HUES64 (cell line): ENCODE measurements around the gene LRRN2.

Source experiments
- H3K27ac ChIP-seq: 2 replicates; pipeline ENCODE4 v1.7.0; 2013; ENCODE audit warnings: low read depth, low read length, inconsistent platforms
- H3K27me3 ChIP-seq: 2 replicates; pipeline ENCODE4 v1.6.1; 2013; ENCODE audit warnings: mild to moderate bottlenecking, low read length; ENCODE audit not compliant: insufficient read depth
- H3K36me3 ChIP-seq: 2 replicates; pipeline ENCODE4 v1.6.1; 2013; ENCODE audit warnings: mild to moderate bottlenecking, low read length; ENCODE audit not compliant: insufficient read depth
- H3K4me1 ChIP-seq: 2 replicates; pipeline ENCODE4 v1.6.1; 2013; ENCODE audit warnings: mild to moderate bottlenecking, low read length, moderate library complexity; ENCODE audit not compliant: insufficient read depth
- H3K4me3 ChIP-seq: 2 replicates; pipeline ENCODE4 v1.5.1; 2013; ENCODE audit warnings: mild to moderate bottlenecking, low read length, moderate library complexity
- H3K9ac ChIP-seq: 2 replicates; pipeline ENCODE4 v1.6.1; 2013; ENCODE audit warnings: mild to moderate bottlenecking, low read depth, low read length
- H3K9me3 ChIP-seq: 2 replicates; pipeline ENCODE4 v1.6.1; 2013; ENCODE audit warnings: low read depth, low read length; ENCODE audit not compliant: insufficient read depth
- WGBS: fragments of 150-250, 120-280 bp; methylation state at CpG from one replicate; pipeline ENCODE4 v1.1.7; 2013; ENCODE audit warnings: missing lambda C conversion rate; 5-methylcytosine and 5-hydroxymethylcytosine counted together

LRRN2 gene

GRCh38 chr1:204673209-204673608 is 12.3 kb downstream of the LRRN2 start:
- H3K27ac ChIP-seq, result no peak overlapping the region
- no peaks in the 10 kb centered on the region for H3K9me3 ChIP-seq
- no peaks in the 10 kb centered on the region for H3K27me3 ChIP-seq
- no peak overlapping the region for H3K4me3 ChIP-seq
- no peaks in the 10 kb centered on the region for H3K36me3 ChIP-seq
- H3K9ac ChIP-seq, result no peak overlapping the region
- peaks cover 4% of the 10 kb centered on the region; the same call in 1 of the 2 replicates for H3K4me1 ChIP-seq
- WGBS, result 93% methylated on average over 2 of the region's 2 CpGs

GRCh38 chr1:204672482-204673121 is 12.9 kb downstream of the LRRN2 start:
- WGBS, result 95% methylated on average over 10 of the region's 10 CpGs
- H3K4me1 ChIP-seq, result peaks cover 4% of the 10 kb centered on the region; the same call in 1 of the 2 replicates

GRCh38 chr1:204672069-204672468 is 13.5 kb downstream of the LRRN2 start:
- Histone ChIP-seq H3K27ac (no peak overlapping the region), H3K4me1 (peaks cover 4% of the 10 kb centered on the region; the same call in 1 of the 2 replicates), H3K9me3 (no peaks in the 10 kb centered on the region), H3K9ac (no peak overlapping the region), H3K4me3 (no peak overlapping the region), H3K36me3 (no peaks in the 10 kb centered on the region), H3K27me3 (no peaks in the 10 kb centered on the region)
- WGBS, result 97% methylated on average over 6 of the region's 6 CpGs

More at GRCh38 chr1:204672482-204673121, 12.9 kb downstream of the LRRN2 start:
- no peak overlapping the region for H3K9ac ChIP-seq
- H3K36me3 ChIP-seq, result no peaks in the 10 kb centered on the region
- H3K4me3 ChIP-seq, result no peak overlapping the region
- H3K27ac ChIP-seq, result no peak overlapping the region
- H3K27me3 ChIP-seq, result no peaks in the 10 kb centered on the region
- no peaks in the 10 kb centered on the region for H3K9me3 ChIP-seq

GRCh38 chr1:204670152-204670927 is 15.2 kb downstream of the LRRN2 start:
- 85% methylated on average over 10 of the region's 10 CpGs for WGBS
- no peak overlapping the region for H3K4me3 ChIP-seq
- H3K4me1 ChIP-seq, result peaks cover 4% of the 10 kb centered on the region; the same call in 1 of the 2 replicates
- no peaks in the 10 kb centered on the region for H3K27me3 ChIP-seq
- no peak overlapping the region for H3K27ac ChIP-seq
- no peaks in the 10 kb centered on the region for H3K9me3 ChIP-seq
- no peak overlapping the region for H3K9ac ChIP-seq
- H3K36me3 ChIP-seq, result no peaks in the 10 kb centered on the region

- no peaks in the 10 kb centered on the region for H3K27me3 ChIP-seq
- no peak overlapping the region for H3K27ac ChIP-seq
- 46% methylated on average over 1 of the region's 1 CpG for WGBS
- peaks cover 6% of the 10 kb centered on the region; the same call in 1 of the 2 replicates for H3K4me1 ChIP-seq
- H3K36me3 ChIP-seq, result no peaks in the 10 kb centered on the region
- no peaks in the 10 kb centered on the region for H3K9me3 ChIP-seq
- no peak overlapping the region for H3K4me3 ChIP-seq
- H3K9ac ChIP-seq, result no peak overlapping the region
Observed at GRCh38 chr1:204669579-204669978, 16.0 kb downstream of the LRRN2 start.

GRCh38 chr1:204664384-204664651 is 21.2 kb downstream of the LRRN2 start:
- WGBS, result 95% methylated on average over 6 of the region's 6 CpGs
- no peak overlapping the region for H3K4me3 ChIP-seq

DNA sequence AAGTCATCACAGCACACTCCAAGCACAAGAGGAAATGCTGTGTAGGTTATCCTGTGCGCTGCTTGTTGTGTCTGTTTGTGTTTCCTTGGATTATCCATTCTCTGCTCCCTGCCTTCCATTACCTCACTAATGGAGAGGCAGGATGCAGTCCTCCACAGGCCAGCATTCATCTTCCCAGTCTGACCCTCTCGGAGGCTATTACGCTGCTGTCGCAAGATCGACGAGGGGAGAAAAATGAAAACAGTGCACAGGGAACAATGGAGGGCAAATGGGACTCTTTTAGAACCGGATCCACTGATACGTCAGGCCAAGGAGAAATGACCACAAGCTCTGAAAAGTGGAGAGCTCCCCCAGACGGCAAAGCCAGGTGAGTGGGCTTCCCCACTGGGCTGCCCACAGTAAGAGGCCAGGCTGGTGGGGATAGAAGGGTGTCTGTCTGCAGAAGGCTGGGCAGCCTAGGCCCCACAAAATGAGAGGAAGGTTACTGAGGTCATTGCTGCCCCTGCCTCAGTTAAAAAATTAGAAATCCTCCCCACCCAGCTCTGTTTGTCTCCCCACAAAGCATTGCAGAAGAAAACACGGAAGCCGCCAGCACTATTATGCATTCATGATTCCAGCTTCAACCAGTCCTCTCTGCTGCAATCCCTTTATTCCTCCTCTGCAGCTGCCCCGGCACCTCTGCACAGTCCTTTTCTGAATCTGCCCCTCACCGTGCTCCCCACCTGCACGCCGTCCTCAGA is 21.7 kb downstream of the LRRN2 start:
- H3K27me3 ChIP-seq, result no peaks in the 10 kb centered on the region
- WGBS, result 93% methylated on average over 14 of the region's 15 CpGs
- no peak overlapping the region for H3K4me3 ChIP-seq
- H3K27ac ChIP-seq, result no peak overlapping the region
- no peaks in the 10 kb centered on the region for H3K9me3 ChIP-seq
- no peaks in the 10 kb centered on the region for H3K36me3 ChIP-seq
- H3K9ac ChIP-seq, result no peak overlapping the region
- 0 out of 2 replicates have a peak, but pooled peaks cover 2% of the 10 kb centered on the region for H3K4me1 ChIP-seq

More at GRCh38 chr1:204664384-204664651, 21.2 kb downstream of the LRRN2 start:
- Histone ChIP-seq H3K9ac (no peak overlapping the region), H3K36me3 (no peaks in the 10 kb centered on the region), H3K9me3 (no peaks in the 10 kb centered on the region), H3K27me3 (no peaks in the 10 kb centered on the region), H3K27ac (no peak overlapping the region), H3K4me1 (0 out of 2 replicates have a peak, but pooled peaks cover 2% of the 10 kb centered on the region)

DNA sequence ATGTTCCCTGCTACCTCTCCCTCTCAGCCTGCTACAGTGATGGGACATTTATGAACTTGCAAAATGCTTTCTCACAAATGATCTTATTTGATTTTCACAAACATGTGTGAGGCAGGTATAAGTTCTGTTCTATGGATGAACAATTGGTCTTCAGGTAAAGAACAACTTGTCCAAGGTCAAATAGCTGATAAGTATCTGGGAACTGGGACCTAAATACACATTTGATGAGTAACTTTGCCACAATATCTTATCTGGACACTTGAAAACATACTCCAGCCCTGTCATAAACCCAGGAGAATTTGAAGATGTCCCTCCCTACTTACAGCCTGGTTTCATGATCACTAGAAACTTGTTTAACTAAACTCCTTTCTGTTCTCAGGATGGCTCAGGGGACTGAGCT is 23.0 kb downstream of the LRRN2 start:
- Histone ChIP-seq H3K9ac (no peak overlapping the region), H3K27ac (no peak overlapping the region), H3K36me3 (no peaks in the 10 kb centered on the region), H3K4me1 (0 out of 2 replicates have a peak, but pooled peaks cover 2% of the 10 kb centered on the region), H3K27me3 (no peaks in the 10 kb centered on the region), H3K4me3 (no peak overlapping the region), H3K9me3 (no peaks in the 10 kb centered on the region)

DNA sequence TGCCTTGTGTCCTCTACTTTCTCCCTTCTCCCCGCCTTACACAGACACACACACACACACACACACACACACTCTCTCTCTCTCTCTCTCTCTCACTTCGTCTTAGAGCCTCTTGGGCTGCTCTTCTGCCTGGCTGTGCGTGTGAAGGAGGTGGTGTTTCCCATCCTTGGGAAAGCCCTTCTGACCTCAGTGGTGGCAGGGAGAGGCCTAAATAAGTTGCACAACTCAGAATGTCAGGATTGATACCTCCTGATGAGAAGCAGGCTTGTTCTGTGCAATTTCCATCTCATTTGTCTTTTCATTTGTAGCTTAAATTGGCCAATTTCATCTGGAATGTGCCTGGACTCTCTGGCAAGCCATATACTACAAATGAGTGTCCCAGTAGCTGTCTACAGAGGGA is 25.0 kb downstream of the LRRN2 start:
- Histone ChIP-seq H3K9ac (no peak overlapping the region), H3K9me3 (no peaks in the 10 kb centered on the region), H3K27me3 (no peaks in the 10 kb centered on the region), H3K4me1 (0 out of 2 replicates have a peak, but pooled peaks cover 2% of the 10 kb centered on the region), H3K36me3 (no peaks in the 10 kb centered on the region), H3K27ac (no peak overlapping the region), H3K4me3 (no peak overlapping the region)
- 69% methylated on average over 2 of the region's 3 CpGs for WGBS

DNA sequence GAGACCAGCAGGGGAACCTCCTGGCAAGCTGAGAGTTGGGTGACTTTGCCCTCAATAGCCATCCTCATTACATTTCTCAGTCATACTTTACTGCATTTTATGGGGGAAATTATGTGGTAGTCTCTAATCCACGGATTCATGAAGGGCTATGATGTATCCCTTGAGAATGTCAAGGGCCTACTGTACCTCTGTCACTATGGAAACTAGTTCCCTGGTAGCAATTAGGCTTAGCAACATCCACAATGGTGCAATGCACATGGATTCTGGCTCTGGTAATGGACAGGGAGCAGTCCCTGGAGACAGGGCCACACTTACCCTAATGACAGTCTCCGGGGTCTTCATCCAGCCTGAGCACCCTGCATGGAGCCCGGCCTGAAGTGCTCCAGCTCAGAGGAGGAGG is 26.5 kb downstream of the LRRN2 start:
- H3K4me1 ChIP-seq, result no peaks in the 10 kb centered on the region
- H3K27ac ChIP-seq, result no peak overlapping the region
- H3K36me3 ChIP-seq, result no peaks in the 10 kb centered on the region
- no peaks in the 10 kb centered on the region for H3K27me3 ChIP-seq
- no peak overlapping the region for H3K9ac ChIP-seq
- 98% methylated on average over 3 of the region's 3 CpGs for WGBS
- no peaks in the 10 kb centered on the region for H3K9me3 ChIP-seq
- H3K4me3 ChIP-seq, result no peak overlapping the region

DNA sequence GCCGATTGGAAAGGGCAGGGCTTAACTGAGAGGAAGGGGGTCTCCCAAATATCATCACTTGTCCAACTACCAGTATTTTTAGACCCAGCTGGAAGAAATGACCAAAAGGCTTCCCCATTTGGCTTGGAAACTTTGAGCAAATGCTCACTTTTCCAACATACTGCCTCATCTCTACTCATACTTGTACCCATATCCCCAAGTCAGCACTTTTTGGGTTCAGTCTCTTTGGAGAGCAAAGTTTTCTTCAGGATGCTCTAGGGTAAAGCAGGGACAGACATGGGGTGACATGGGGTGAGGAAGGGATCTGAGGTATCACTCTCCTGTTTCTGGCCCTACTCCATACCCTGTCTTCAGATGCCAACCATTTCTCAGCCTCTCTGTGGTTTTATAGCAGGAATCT is 27.2 kb downstream of the LRRN2 start:
- H3K4me1 ChIP-seq, result 0 out of 2 replicates have a peak, but pooled peaks cover under 1% of the 10 kb centered on the region
- WGBS, result 100% methylated on average over 1 of the region's 1 CpG
- no peaks in the 10 kb centered on the region for H3K36me3 ChIP-seq

More for the DNA sequence above, 27.2 kb downstream of the LRRN2 start:
- Histone ChIP-seq H3K4me3 (no peak overlapping the region), H3K9me3 (no peaks in the 10 kb centered on the region), H3K27ac (no peak overlapping the region), H3K27me3 (peaks cover 3% of the 10 kb centered on the region; the same call in 1 of the 2 replicates), H3K9ac (no peak overlapping the region)
